CD14-positive monocyte (primary cell): ENCODE results near the gene OLFML2B. TPM values are rescaled to one million over a fixed set of nuclear protein-coding genes. Genes with fewer than 3 reads are reported as not detected.
"Not testable (repeated sequence)": the region's sequence is repeated elsewhere in the genome, so short reads cannot be mapped to it uniquely, and the experiment has no call there.

ENCODE experiments used
- DNase-seq, 3 donors: peaks; one replicate each; pipeline ENCODE4 v3.0.0-alpha.2; 2011 to 2022
- H2AFZ ChIP-seq: 2 replicates; pipeline ENCODE4 v1.6.0; 2012; ENCODE audit warnings: mild to moderate bottlenecking, low read depth, low read length, inconsistent platforms; ENCODE audit not compliant: insufficient read depth, poor library complexity, severe bottlenecking
- H3K27ac ChIP-seq, 2 donors: 1 replicate in 1 of 2; 2 replicates in 1 of 2; pipeline ENCODE4 v1.5.1; 2012 to 2013; ENCODE audit warnings: low read length in 2 of 2, control low read depth in 1 of 2, inconsistent platforms in 1 of 2, low read depth in 1 of 2, mild to moderate bottlenecking in 1 of 2
- H3K27me3 ChIP-seq, 2 donors: one replicate each; pipeline versions ENCODE4 v1.6.0 to v1.6.1; 2011 to 2013; ENCODE audit warnings: low read length in 2 of 2; ENCODE audit not compliant: control insufficient read depth in 2 of 2, insufficient read depth in 2 of 2
- H3K36me3 ChIP-seq, 2 donors: replicated peaks in 1 of 2; 1 replicate in 1 of 2; 2 replicates in 1 of 2; pipeline versions ENCODE4 v1.5.1 to v1.6.1; 2012 to 2013; ENCODE audit warnings: low read length in 2 of 2, control low read depth in 1 of 2, inconsistent platforms in 1 of 2, mild to moderate bottlenecking in 1 of 2; ENCODE audit not compliant: insufficient read depth in 2 of 2, control insufficient read depth in 1 of 2
- H3K4me1 ChIP-seq, 2 donors: 1 replicate in 1 of 2; 2 replicates in 1 of 2; pipeline versions ENCODE4 v1.5.1 to v1.6.1; 2012 to 2013; ENCODE audit warnings: low read length in 2 of 2, control low read depth in 1 of 2, inconsistent platforms in 1 of 2, mild to moderate bottlenecking in 1 of 2, moderate library complexity in 1 of 2; ENCODE audit not compliant: insufficient read depth in 2 of 2, control insufficient read depth in 1 of 2
- H3K4me2 ChIP-seq: replicated peaks from 2 replicates; pipeline ENCODE3; 2012; ENCODE audit warnings: low read length, moderate library complexity, mild to moderate bottlenecking; ENCODE audit not compliant: poor library complexity, severe bottlenecking; ENCODE audit errors: extremely low read depth
- H3K4me3 ChIP-seq, 3 experiments: fragments of 200-600 bp in 1 of 3; sonication (generic) in 1 of 3; replicated peaks in 1 of 3; 1 replicate in 2 of 3; 2 replicates in 1 of 3; pipeline ENCODE4 v1.5.1; 2011 to 2013; ENCODE audit warnings: low read length in 3 of 3, mild to moderate bottlenecking in 3 of 3, control low read depth in 2 of 3, low read depth in 2 of 3, inconsistent platforms in 1 of 3, moderate library complexity in 1 of 3
- H3K79me2 ChIP-seq: 2 replicates; pipeline ENCODE4 v1.6.0; 2012; ENCODE audit warnings: mild to moderate bottlenecking, control low read depth, inconsistent platforms, low read length, moderate library complexity; ENCODE audit not compliant: insufficient read depth
- H3K9ac ChIP-seq: 2 replicates; pipeline ENCODE4 v1.6.0; 2017; ENCODE audit warnings: low read length, mild to moderate bottlenecking; ENCODE audit not compliant: insufficient read depth, poor library complexity, severe bottlenecking
- H3K9me3 ChIP-seq, 2 donors: replicated peaks in 1 of 2; 1 replicate in 1 of 2; 2 replicates in 1 of 2; pipeline versions ENCODE4 v1.5.1 to v1.6.1; 2012 to 2013; ENCODE audit warnings: low read length in 2 of 2, control low read depth in 1 of 2; ENCODE audit not compliant: control insufficient read depth in 1 of 2, insufficient read depth in 1 of 2
- H4K20me1 ChIP-seq: 2 replicates; pipeline ENCODE4 v1.6.0; 2012; ENCODE audit warnings: mild to moderate bottlenecking, low read length, control low read depth, moderate library complexity; ENCODE audit not compliant: insufficient read depth
- H3K27ac Mint-ChIP-seq, 7 donors: one replicate each; pipeline ENCODE4 v1.8.0; 2020; ENCODE audit warnings: mild to moderate bottlenecking in 7 of 7, mixed read lengths in 7 of 7, moderate library complexity in 6 of 7, inconsistent platforms in 2 of 7
- H3K27me3 Mint-ChIP-seq, 3 donors: one replicate each; pipeline ENCODE4 v1.8.0; 2021 to 2022; ENCODE audit warnings: low read depth in 3 of 3, mild to moderate bottlenecking in 3 of 3, mixed read lengths in 3 of 3, moderate library complexity in 3 of 3, inconsistent platforms in 1 of 3
- H3K36me3 Mint-ChIP-seq, 2 donors: one replicate each; pipeline ENCODE4 v1.8.0; 2020; ENCODE audit warnings: mixed read lengths in 2 of 2, inconsistent platforms in 1 of 2, mild to moderate bottlenecking in 1 of 2
- H3K4me1 Mint-ChIP-seq: one replicate; pipeline ENCODE4 v1.8.0; 2020; ENCODE audit warnings: mild to moderate bottlenecking, mixed read lengths
- H3K4me3 Mint-ChIP-seq, 2 donors: one replicate each; pipeline ENCODE4 v1.8.0; 2020; ENCODE audit warnings: mild to moderate bottlenecking in 2 of 2, mixed read lengths in 2 of 2, moderate library complexity in 1 of 2
- H3K9me3 Mint-ChIP-seq, 7 donors: one replicate each; pipeline ENCODE4 v1.8.0; 2020 to 2022; ENCODE audit warnings: mixed read lengths in 7 of 7, mild to moderate bottlenecking in 6 of 7, moderate library complexity in 6 of 7, inconsistent platforms in 2 of 7
- CTCF ChIP-seq: fragments of 200-600 bp; IDR thresholded peaks from one replicate; pipeline ENCODE4 v1.8.0; 2022; ENCODE audit warnings: antibody characterized with exemption, mild to moderate bottlenecking
- WGBS: methylation state at CpG from one replicate; pipeline ENCODE4 v1.1.5; 2013; ENCODE audit warnings: missing lambda C conversion rate; ENCODE audit not compliant: insufficient coverage; 5-methylcytosine and 5-hydroxymethylcytosine counted together
- intact Hi-C, 2 donors: fragments of 100-400 bp; cut with micrococcal nuclease; formaldehyde crosslinking; loops; one replicate each; pipeline versions ENCODE4 v1.15.0 to v1.15.1; 2023
- polyA plus RNA-seq, 3 donors: library from polyadenylated mRNA; depleted of rRNA in 1 of 3; unstranded in 2 of 3; stranded (reverse) in 1 of 3; fragments of 300-500 nt in 2 of 3; fragments of >200 nt in 1 of 3; fragmentation: Illumina TruSeq in 2 of 3; gene quantifications; 1 replicate in 2 of 3; 2 replicates in 1 of 3; pipeline ENCODE4 v1.2.3, GENCODE V29; 2012 to 2021

OLFML2B gene
- polyA plus RNA-seq, 3 donors = 0.66 to 1.4 (median 0.95) TPM

- peaks cover 36 to 50% (median 49%) of the 10 kb centered on the region in 3 donors for H3K27me3 Mint-ChIP-seq
Observed at GRCh38 chr1:162067466-162067865, 43.8 kb upstream of the OLFML2B start.

GRCh38 chr1:162066836-162067235 lies 43.2 kb upstream of the OLFML2B start:
- peaks cover 24 to 41% of the 10 kb centered on the region in 2 donors for H3K27me3 ChIP-seq
- H3K9ac ChIP-seq, H4K20me1 ChIP-seq, H3K9me3 Mint-ChIP-seq, H2AFZ ChIP-seq, DNase-seq, H3K4me2 ChIP-seq, H3K79me2 ChIP-seq, H3K27ac ChIP-seq, H3K4me3 Mint-ChIP-seq, H3K36me3 Mint-ChIP-seq, H3K36me3 ChIP-seq, H3K4me3 ChIP-seq, H3K27ac Mint-ChIP-seq, intact Hi-C loops: not testable (repeated sequence)
- H3K27me3 Mint-ChIP-seq = peaks cover 33 to 44% (median 43%) of the 10 kb centered on the region in 3 donors
- H3K4me1 Mint-ChIP-seq = peaks cover 26% of the 10 kb centered on the region
- H3K4me1 ChIP-seq = peaks cover 13 to 21% of the 10 kb centered on the region in 2 donors
- WGBS = no CpG with 5 or more reads among the region's 4 CpGs
- peaks cover 0 to 11% of the 10 kb centered on the region in 2 donors for H3K9me3 ChIP-seq

More at GRCh38 chr1:162067466-162067865, 43.8 kb upstream of the OLFML2B start:
- no peak for DNase-seq
- Histone ChIP-seq H3K4me1 (peaks cover 13 to 21% of the 10 kb centered on the region in 2 donors), H3K27ac (no peak overlapping the region), H3K27me3 (peaks cover 30 to 47% of the 10 kb centered on the region in 2 donors), H3K9ac (no peak overlapping the region), H3K4me3 (no peak overlapping the region), H3K4me2 (no peak overlapping the region), H2AFZ (no peak overlapping the region), H3K36me3 (no peaks in the 10 kb centered on the region), H3K9me3 (peaks cover 0 to 11% of the 10 kb centered on the region in 2 donors), H3K79me2 (no peaks in the 10 kb centered on the region), H4K20me1 (no peaks in the 10 kb centered on the region)
- Mint-ChIP-seq H3K9me3 (peaks cover 0 to 6% (median 0%) of the 10 kb centered on the region in 7 donors), H3K4me3 (no peak overlapping the region), H3K36me3 (peaks cover 0 to 3% of the 10 kb centered on the region in 2 donors), H3K27ac (no peak overlapping the region), H3K4me1 (peaks cover 26% of the 10 kb centered on the region)
- whole genome bisulfite sequencing = no CpG with 5 or more reads among the region's 1 CpG
- TF ChIP-seq CTCF = no peak
- intact Hi-C loops = no loop called here
